Subcutaneous adipose tissue (tissue), 4 donors: Measurements from ENCODE around the gene CNTN6. TPM values are rescaled to one million over a fixed set of nuclear protein-coding genes. Genes with fewer than 3 reads are reported as not detected.

Experiments used
- total RNA-seq, 4 donors: library from RNA; depleted of rRNA; stranded (reverse); fragments of >200 nt; gene quantifications; one replicate each; pipeline ENCODE4 v1.1.0, GENCODE V29; 2016
- TF ChIP-seq, protein P1 (sequence below): fragments of 450-650 bp; IDR thresholded peaks from one replicate; pipeline ENCODE4 v1.5.1; 2016; ENCODE audit warnings: low read depth, mild to moderate bottlenecking, control low read depth, antibody characterized with exemption, moderate library complexity

The CNTN6 gene
- total RNA-seq = under 1 TPM in 1 of 4 donors, not detected in 3; 0.17 TPM

- TF ChIP-seq, protein P1, sequence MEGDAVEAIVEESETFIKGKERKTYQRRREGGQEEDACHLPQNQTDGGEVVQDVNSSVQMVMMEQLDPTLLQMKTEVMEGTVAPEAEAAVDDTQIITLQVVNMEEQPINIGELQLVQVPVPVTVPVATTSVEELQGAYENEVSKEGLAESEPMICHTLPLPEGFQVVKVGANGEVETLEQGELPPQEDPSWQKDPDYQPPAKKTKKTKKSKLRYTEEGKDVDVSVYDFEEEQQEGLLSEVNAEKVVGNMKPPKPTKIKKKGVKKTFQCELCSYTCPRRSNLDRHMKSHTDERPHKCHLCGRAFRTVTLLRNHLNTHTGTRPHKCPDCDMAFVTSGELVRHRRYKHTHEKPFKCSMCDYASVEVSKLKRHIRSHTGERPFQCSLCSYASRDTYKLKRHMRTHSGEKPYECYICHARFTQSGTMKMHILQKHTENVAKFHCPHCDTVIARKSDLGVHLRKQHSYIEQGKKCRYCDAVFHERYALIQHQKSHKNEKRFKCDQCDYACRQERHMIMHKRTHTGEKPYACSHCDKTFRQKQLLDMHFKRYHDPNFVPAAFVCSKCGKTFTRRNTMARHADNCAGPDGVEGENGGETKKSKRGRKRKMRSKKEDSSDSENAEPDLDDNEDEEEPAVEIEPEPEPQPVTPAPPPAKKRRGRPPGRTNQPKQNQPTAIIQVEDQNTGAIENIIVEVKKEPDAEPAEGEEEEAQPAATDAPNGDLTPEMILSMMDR = no peak
These were observed at the start of gene CNTN6 for GRCh38 chr3:1092771-1093170. TSS of gene CNTN6 (plus strand) at chr3:1093024. CDS start at chr3:1148009, 54,985 bp downstream.

DNA sequence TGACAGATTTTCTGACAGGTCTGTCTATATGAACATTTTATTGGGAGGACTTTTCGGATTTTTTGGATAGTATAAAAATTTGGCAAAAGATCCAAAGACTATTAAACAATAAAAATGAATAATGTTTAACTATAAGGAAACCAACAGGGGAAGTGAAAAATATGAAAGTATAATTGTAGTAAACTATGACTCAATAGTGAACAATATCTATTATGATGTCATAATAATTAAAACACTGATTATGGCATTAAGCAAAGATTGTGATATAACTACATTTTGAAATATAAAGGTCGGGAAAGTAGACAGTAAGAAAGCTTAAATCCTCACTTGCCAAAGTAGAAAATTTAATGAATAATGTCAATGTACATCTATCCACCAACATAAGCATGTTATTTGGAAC is 44.3 kb upstream of the CNTN6 start:
- TF ChIP-seq, protein P1 = no peak

DNA sequence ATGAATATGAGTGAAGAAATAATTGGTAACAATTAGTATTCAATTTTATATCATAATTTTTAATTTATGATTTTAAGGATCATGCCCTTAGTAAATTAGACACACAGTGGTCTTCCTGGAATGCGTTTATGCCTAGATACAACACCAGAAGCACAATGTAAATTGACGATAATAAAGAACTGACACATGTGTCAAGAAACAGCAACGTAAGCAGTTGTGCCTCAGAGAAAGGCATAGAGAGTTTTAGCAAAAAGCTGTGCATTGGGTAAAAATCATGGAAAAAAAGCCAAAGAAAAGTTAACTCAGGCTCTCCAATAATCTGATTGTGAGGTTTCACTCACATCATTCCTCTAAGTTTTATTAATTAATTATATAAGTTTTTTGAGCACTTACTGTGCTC is 37.0 kb upstream of the CNTN6 start:
- TF ChIP-seq, protein P1 = no peak

DNA sequence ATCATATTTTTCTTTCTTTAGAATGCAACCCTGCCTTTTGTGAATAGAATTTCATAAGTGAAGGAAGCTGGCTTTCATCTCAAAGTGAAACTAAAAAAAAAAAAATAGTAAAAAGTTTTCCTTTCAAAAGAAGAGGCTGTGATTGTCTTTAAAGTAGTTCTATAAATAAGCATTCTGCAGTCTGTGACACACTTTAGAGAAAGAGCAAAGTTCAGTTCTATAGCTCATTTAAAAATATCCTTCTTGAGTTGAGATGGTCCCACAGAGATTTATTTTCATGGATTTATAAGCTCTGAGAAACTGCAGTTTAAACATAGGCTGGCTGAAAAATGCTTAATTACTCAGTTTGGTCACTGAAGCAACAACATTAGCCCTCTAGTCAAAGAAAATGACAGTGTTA is 36.1 kb upstream of the CNTN6 start:
- TF ChIP-seq, protein P1 = no peak

GRCh38 chr3:1057436-1057835 is 35.4 kb upstream of the CNTN6 start:
- TF ChIP-seq, protein P1 = no peak

DNA sequence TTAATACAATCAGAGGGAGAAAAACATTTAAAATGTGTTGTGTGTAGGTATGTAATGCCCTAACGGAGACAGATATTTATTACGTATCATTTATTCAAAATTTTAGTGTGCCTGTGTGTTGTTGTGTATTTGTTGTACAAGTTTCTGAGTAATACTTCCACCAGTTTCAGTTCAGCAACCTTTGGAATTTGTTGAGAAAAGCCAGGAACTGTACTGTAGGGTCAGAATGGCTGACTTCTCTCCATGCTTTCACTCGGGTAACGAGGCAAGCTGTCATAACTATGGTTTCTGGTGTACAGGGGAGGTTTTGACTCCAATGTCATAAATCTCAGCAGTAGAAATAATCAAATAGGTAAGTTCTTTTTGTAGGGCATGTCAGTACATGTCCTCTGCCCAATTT is 23.8 kb upstream of the CNTN6 start:
- TF ChIP-seq, protein P1 = no peak

DNA sequence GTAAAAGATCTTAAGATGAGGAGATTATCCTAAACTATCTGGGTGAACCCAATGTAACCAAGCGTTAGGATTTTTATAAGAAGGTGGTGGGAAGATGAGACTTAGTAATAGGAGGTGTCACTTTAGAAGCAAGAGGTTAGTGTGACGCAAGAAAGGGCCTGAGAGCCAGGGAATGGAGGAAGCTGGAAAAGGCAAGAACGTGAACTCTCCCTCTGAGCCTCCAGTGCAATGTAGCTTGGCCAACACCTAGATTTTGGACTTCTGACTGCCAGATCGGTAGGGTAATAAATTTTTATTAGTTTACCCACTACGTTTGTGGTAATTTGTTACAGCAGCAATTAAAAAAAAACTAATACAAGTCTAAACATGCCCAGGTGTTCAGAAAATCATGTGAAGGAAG is 20.8 kb upstream of the CNTN6 start:
- TF ChIP-seq, protein P1 = no peak
